Stimulated activated CD8-positive, alpha-beta memory T cell treated with anti-CD3 and anti-CD28 coated beads, Interleukin-4, amount 100 ng/mL, for 1 hour (primary cell): ENCODE data around the gene SUMO3.

ENCODE experiments used
- DNase-seq, 2 donors: peaks; one replicate each; pipeline ENCODE4 v3.0.0-alpha.2; 2020; ENCODE audit warnings: low read depth in 2 of 2, low spot score in 1 of 2

The SUMO3 gene

DNA sequence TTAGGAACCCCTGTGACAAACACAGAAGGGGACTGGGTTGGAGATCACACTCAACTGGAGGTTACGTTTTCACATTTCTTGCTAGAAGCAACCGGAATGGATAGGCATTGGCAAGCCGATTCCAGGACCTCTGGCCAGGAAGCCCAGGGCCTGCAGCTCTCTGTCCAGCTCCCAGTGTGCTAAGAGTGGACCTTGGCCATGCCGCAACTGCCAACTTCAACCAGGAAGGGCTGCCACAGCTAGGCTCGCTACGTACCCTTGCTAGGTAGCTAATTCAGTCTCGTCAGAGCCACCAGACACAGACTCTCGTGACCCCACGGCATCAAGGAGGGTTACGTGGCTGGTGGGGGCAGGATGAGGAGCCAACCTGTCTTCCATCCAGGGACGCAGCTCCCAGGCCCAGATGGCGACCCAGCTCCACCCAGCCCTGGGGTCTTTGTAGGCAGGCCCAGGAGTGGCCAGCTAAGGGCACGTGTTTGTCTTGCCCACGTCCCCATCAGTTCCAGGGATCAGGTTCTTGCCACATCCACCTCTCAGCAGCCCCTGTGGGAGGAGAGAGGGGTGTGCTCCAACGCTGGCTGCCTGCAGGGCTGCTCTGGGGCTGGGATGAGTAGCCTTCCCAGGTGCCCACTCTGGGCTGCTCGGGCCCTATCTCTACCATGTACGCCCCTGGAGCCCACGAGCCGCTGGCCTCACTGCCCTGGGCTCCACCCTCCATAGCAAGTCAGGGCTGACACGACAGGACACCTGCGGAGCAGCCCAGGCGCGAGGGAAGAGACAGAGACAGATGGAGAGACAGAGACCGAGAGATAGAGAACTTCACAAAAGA, 55.4 kb downstream of the SUMO3 start:
- DNase-seq, result no peak

DNA sequence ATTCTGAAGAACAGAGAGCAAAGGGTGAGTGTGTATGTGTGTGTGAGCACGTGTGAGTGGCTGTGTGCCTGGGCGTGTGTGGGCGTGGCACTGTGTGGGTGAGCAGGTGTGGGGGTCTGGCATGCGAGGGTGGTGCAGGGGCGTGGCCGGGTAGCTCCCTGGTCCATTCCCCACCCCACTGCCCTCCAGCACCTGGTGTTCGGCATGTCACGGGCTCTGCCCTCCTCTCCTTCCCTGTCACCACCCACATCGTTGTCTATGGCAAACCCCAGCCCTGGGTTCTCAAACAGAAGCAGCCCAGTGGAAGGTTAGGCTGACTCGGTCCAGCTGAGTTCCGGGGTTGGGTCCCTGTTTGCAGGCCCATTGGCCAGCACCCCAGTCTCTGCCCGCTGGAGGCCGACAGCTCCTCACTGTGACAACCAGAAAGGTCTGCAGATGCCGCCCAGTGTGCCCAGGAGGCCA, 56.1 kb downstream of the SUMO3 start:
- no peak for DNase-seq

DNA sequence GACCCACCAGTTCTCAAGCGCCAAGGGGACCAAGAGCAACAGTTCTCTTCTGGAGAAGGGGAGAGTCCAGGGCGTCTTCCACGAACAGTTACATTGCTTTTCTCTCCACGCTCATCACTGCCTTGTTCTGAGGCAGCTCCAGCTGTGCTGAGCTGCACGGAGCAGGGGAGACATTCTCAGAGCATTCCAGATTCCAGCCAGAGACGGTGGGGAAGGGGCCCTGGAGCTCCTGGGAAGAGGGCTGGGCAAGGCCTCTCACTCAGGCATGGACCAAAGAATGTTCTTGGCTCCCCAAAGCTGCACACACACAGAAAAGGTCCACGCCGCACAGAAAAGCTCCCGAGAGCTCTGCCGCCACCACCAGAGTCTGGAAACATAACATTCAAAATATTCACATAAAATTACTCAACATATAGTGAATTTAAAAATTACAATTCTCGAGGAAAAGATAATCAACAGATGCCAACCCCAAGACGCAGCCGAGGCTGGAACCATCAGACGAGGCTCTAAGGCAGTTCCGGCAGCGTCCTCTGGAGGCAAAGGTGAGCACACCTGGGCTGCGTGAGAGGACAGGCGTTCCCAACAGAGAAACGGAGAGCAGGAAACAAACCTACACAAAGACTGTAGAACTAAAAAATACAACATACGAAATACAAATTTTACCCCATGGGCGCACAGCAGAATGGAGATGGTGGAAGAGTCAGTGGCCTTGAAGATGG, 56.7 kb downstream of the SUMO3 start:
- no peak for DNase-seq

DNA sequence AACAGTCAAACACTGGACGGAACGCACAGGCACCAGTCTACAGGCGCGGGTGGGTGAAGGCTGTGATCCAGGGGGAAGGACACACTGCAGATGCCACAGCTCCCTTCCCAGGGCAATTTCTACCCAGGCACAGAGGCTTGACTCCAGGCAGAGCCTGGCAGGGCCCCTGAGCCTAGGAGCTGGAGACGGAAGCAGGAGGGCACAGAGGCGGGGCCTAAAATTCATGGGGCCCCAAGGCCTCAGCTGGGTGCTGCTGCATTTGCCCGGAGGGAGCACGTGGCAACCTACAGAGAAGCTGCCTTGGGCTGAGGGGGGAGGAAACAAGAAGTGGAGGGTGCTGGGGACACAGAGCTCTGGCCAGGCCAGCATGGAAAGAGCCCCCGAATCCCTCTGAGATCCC, 57.5 kb downstream of the SUMO3 start:
- DNase-seq, result no peak

DNA sequence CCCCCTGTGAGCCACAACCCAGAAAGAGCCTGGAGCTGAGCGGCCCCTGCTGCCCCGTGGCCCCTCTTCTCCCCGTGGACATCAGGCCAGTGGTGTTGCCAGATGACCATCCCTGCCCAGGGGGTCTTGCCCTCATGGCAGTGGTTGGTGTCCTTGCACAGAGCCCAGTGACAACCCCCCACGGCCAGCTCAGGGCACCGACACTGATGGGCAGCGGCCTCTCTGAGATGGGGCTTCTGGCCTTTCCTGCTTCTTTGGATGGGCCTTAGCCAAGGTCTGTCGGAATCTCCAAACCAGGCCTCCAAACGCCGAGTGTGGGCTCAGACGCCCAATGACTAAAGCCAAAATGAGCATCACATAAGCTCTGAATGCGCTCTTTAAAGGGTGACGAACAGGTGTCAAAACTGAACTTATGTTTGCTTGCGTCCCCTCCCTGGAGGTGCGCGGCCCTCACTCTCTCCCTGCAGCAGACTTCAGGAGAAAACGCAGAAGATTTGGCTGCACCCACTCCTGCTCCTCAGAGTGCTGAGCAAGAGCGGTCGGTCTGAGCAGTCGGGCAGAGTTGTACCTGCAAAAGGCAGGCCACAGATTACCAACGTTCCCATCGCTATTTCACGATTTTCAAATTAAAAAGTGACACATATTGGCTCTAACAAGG, 58.1 kb downstream of the SUMO3 start:
- no peak for DNase-seq

DNA sequence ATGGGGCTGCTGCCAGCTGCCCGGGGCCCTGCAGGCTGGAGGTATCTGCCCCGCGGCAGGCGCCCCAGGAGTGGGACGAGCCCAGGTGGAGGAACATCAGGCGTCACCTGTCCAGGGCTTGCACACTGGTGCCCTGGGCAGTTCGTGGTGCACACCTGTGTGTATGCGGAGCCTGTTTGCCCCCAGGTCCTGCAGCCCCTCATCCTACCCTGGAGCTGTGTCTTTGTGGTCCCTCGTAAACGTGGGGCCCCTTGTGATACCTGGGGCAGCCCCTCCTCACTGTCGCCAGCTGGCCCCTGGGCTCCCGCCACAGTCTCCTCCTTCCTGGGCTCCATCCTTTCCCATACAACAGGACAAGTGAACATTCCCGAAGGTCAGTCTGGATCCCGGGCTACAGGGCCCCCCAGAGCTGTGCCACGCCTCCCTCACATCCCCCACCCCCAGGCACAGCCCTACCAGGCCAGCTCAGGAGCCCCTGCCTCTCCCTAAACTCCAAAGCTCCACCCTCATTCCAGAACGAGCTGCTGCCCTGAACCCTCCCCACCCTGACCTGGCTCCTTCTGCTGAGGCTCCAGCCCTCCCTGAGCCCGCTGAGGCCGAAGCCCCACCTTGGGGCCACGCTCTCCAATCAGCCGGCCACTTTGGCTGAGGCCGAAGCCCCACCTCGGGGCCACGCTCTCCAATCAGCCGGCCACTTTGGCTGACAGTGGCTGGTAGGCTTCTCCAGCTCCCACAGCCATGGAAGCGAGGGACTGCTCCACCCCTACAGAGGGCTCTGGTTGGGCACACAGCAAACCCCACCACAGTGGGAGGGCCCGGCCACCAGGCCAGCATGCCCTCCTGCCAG, 58.9 kb downstream of the SUMO3 start:
- no peak for DNase-seq

DNA sequence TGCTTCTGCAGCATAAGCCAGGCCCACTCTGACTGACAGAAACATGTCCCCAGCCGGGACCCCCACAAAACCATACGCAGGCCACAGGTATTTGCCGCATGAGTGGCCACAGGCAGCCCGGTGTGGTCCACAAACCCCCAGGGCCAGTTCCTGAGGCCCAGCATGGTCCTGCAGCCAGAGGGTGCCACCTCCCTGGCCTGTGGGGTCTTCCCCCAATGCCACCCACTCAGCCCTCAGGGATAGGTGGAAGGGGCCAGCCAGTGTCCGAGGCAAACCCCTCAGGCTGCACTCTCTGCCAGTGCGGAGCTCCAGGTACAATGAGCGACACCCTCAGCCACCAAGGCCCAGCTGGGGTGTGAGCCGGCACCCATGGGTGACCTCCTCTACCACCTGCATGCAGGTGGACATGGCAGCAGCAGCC, 59.7 kb downstream of the SUMO3 start:
- no peak for DNase-seq

DNA sequence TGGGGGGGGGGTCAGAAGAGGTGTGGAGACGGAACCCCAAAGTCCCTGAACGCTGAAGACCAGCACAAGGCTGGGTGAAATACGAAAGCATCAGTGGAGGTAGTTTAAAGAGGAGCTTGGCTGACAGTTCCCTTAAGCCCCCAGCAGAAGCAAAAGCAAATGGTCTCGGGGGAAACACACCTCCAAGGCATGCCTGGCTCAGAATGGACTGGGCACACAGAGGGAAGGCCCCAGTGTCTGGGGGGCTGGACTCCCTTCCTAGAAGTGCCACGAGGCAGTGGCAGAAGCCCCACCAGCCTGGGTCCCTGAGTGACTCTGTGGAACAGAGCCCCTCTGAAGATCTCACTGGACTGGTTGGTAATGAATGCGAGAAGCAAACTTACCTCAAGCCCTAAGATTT, 60.1 kb downstream of the SUMO3 start:
- DNase-seq, result no peak

DNA sequence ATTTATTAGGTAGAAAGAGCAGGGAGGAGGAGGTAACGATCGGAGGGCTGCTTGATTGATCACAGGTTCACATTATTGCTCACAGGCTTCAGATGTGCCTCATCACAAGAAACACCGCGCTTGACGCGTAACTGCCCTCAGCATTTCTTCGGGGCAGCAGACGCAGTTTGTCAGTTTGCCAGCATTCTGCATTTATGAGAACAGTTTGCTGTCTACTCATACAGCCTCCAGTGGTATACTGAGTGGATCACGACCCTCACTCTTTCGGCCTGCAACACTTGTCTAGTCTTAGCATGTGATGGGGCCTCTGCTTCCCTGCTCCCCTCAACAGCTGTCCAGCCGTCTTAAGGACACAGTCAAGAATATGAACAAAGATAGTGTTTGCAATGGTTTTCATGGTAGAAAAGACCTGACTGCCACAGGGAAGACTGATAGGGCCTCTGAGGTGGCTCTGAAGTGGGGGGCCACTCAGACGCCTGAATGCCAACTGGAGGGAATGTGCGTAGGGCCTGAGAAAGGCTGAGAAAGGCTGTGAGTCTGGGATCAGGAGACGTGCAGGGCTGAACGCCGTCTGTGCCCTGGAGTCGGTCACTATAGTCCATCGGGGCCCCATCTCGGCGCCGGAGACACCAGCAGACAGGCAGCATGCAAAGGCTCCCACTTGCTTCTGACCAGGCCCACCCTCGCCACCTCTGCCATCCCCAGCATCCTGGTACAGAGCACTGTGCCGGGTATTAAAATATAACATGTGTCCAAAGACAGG, 61.3 kb downstream of the SUMO3 start:
- no peak for DNase-seq
